Measurements from ENCODE around the gene DEF6. TPM values are rescaled to one million over a fixed set of nuclear protein-coding genes. Genes with fewer than 3 reads are reported as not detected.
A peak's percentile ranks its signal among the peaks of the same experiment; 100 is the strongest.

The DEF6 gene
- total RNA-seq, 1 donor from 2014 or later = 0.17 TPM

GRCh38 chr6:35343092-35343834 is 45.6 kb downstream of the DEF6 start:
- H3K9me3 ChIP-seq (ENCODE audit: low read depth) = no peaks in the 10 kb centered on the region
- peaks cover 7% of the 10 kb centered on the region for H3K27me3 ChIP-seq
- H2AFZ ChIP-seq (replicated peaks) = no peak overlapping the region
- DNase-seq (ENCODE audit: low spot score) = no peak
- Mint-ChIP-seq H3K4me1 (peaks cover 27% of the 10 kb centered on the region), H3K4me3 (peak overlapping the region; percentile 96), H3K9me3 (peaks cover 6% of the 10 kb centered on the region), H3K27ac (no peak overlapping the region), H3K27me3 (ENCODE audit: insufficient read depth, low read depth) (peaks cover 5% of the 10 kb centered on the region), H3K36me3 (no peaks in the 10 kb centered on the region)
- peak overlapping the region; percentile 73 for H3K4me3 ChIP-seq
- H3K79me2 ChIP-seq (ENCODE audit: low read depth) = peaks cover 9% of the 10 kb centered on the region
- peak overlapping the region; percentile 84 for H3K4me2 ChIP-seq
- no peaks in the 10 kb centered on the region for H3F3A ChIP-seq (ENCODE audit: low read depth)
- H3K36me3 ChIP-seq = no peaks in the 10 kb centered on the region
- H3K4me1 ChIP-seq = peaks cover 4% of the 10 kb centered on the region
- H4K20me1 ChIP-seq (ENCODE audit: low read depth) = peaks cover 5% of the 10 kb centered on the region
- no peak for TF ChIP-seq EZH2phosphoT487 (IDR thresholded peaks at IDR 0.05)
- TF ChIP-seq EZH2 (IDR thresholded peaks at IDR 0.05) = no peak
- TF ChIP-seq CTCF (IDR thresholded peaks at IDR 0.05) = no peak
- H3K9ac ChIP-seq = peak overlapping the region; percentile 42
- no peak overlapping the region for H3K27ac ChIP-seq

- H3K9me3 ChIP-seq (ENCODE audit: low read depth) = no peaks in the 10 kb centered on the region
- H3K4me3 ChIP-seq = peak overlapping the region; percentile 73
- H3K4me3 Mint-ChIP-seq = peak overlapping the region; percentile 96
- no peaks in the 10 kb centered on the region for H3F3A ChIP-seq (ENCODE audit: low read depth)
- H3K27me3 Mint-ChIP-seq (ENCODE audit: insufficient read depth, low read depth) = peaks cover 3% of the 10 kb centered on the region
- no peak overlapping the region for H3K27ac Mint-ChIP-seq
- peaks cover 4% of the 10 kb centered on the region for H3K4me1 ChIP-seq
- H3K36me3 ChIP-seq = no peaks in the 10 kb centered on the region
- H3K27me3 ChIP-seq = peaks cover 7% of the 10 kb centered on the region
- peaks cover 6% of the 10 kb centered on the region for H3K9me3 Mint-ChIP-seq
- TF ChIP-seq EZH2 (IDR thresholded peaks at IDR 0.05) = no peak
- no peak for TF ChIP-seq EZH2phosphoT487 (IDR thresholded peaks at IDR 0.05)
- no peak for TF ChIP-seq CTCF (IDR thresholded peaks at IDR 0.05)
- peaks cover 9% of the 10 kb centered on the region for H3K79me2 ChIP-seq (ENCODE audit: low read depth)
- H3K4me1 Mint-ChIP-seq = peaks cover 30% of the 10 kb centered on the region
- H3K9ac ChIP-seq = no peak overlapping the region
- H3K27ac ChIP-seq = no peak overlapping the region
- peaks cover 4% of the 10 kb centered on the region for H3K36me3 Mint-ChIP-seq
- peaks cover 5% of the 10 kb centered on the region for H4K20me1 ChIP-seq (ENCODE audit: low read depth)
- no peak overlapping the region for H2AFZ ChIP-seq (replicated peaks)
- peak overlapping the region; percentile 84 for H3K4me2 ChIP-seq
- no peak for DNase-seq (ENCODE audit: low spot score)
Measured at GRCh38 chr6:35343835-35344550, 46.4 kb downstream of the DEF6 start.

- Histone ChIP-seq H3F3A (ENCODE audit: low read depth) (no peaks in the 10 kb centered on the region), H4K20me1 (ENCODE audit: low read depth) (no peaks in the 10 kb centered on the region), H3K9me3 (ENCODE audit: low read depth) (no peaks in the 10 kb centered on the region), H3K27ac (no peak overlapping the region), H3K4me2 (no peak overlapping the region), H3K9ac (no peak overlapping the region), H3K27me3 (no peaks in the 10 kb centered on the region), H3K36me3 (no peaks in the 10 kb centered on the region), H3K79me2 (ENCODE audit: low read depth) (no peaks in the 10 kb centered on the region), H3K4me3 (no peak overlapping the region), H3K4me1 (no peaks in the 10 kb centered on the region), H2AFZ (replicated peaks) (no peak overlapping the region)
- Mint-ChIP-seq H3K27ac (peak overlapping the region; percentile 54), H3K4me1 (peaks cover 6% of the 10 kb centered on the region), H3K9me3 (no peaks in the 10 kb centered on the region), H3K27me3 (ENCODE audit: insufficient read depth, low read depth) (peaks cover 3% of the 10 kb centered on the region), H3K4me3 (no peak overlapping the region), H3K36me3 (peaks cover 45% of the 10 kb centered on the region)
- no peak for TF ChIP-seq EZH2phosphoT487 (IDR thresholded peaks at IDR 0.05)
- TF ChIP-seq CTCF (IDR thresholded peaks at IDR 0.05) = no peak
- TF ChIP-seq EZH2 (IDR thresholded peaks at IDR 0.05) = no peak
- no peak for DNase-seq (ENCODE audit: low spot score)
Measured at GRCh38 chr6:35351422-35351821, 53.8 kb downstream of the DEF6 start.

Measured in neural progenitor cell (in vitro differentiated cells).